ENCODE results near the gene EFHC1.

The EFHC1 gene

GRCh38 chr6:52389626-52390360, 30.3 kb upstream of the EFHC1 start:
- no peak overlapping the region for H3K4me3 ChIP-seq (replicated peaks in 1 of 2; ENCODE audit: low read depth in 2 of 2, low read length in 2 of 2)
- TF ChIP-seq CTCF (IDR thresholded peaks at IDR 0.05; ENCODE audit: low read depth, low read length): no peak
- DNase-seq (ENCODE audit: low read depth in 2 of 2): peak; percentile 31 to 42

- TF ChIP-seq CTCF (IDR thresholded peaks at IDR 0.05; ENCODE audit: low read depth, low read length): no peak
- H3K4me3 ChIP-seq (replicated peaks in 1 of 2; ENCODE audit: low read depth in 2 of 2, low read length in 2 of 2): no peak overlapping the region
- DNase-seq (ENCODE audit: low read depth in 2 of 2): peak; percentile 38 to 63
Observed at GRCh38 chr6:52390361-52390727, 29.8 kb upstream of the EFHC1 start.

- no peak for TF ChIP-seq CTCF (IDR thresholded peaks at IDR 0.05; ENCODE audit: low read depth, low read length)
- no peak overlapping the region for H3K4me3 ChIP-seq (replicated peaks in 1 of 2; ENCODE audit: low read depth in 2 of 2, low read length in 2 of 2)
- DNase-seq (ENCODE audit: low read depth in 2 of 2): no peak
Observed at GRCh38 chr6:52391599-52391998, 28.5 kb upstream of the EFHC1 start.

DNA sequence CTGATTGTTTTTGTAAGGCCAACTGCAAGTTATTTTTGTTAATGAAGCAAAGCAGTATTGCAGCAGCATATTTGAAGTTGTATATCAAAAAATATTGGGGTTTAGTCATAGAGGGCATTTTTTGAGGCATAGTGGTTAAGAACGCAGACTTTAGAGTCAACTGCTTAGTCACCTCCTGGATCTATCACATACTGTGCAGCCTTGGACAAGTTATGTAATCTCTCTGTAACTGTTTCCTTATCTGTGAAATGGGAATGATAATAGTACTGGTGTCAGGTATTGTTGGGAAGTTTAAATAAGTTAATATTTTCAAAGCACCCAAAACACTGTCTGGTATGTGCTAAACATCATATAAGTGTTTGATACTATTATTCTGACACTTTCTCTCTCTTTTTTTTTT, 27.2 kb upstream of the EFHC1 start:
- H3K4me3 ChIP-seq (replicated peaks in 1 of 2; ENCODE audit: low read depth in 2 of 2, low read length in 2 of 2): no peak overlapping the region
- DNase-seq (ENCODE audit: low read depth in 2 of 2): peak; percentile 5 to 84
- TF ChIP-seq CTCF (IDR thresholded peaks at IDR 0.05; ENCODE audit: low read depth, low read length): no peak

GRCh38 chr6:52393780-52394179, 26.4 kb upstream of the EFHC1 start:
- DNase-seq (ENCODE audit: low read depth in 2 of 2): no peak
- no peak overlapping the region for H3K4me3 ChIP-seq (replicated peaks in 1 of 2; ENCODE audit: low read depth in 2 of 2, low read length in 2 of 2)
- TF ChIP-seq CTCF (IDR thresholded peaks at IDR 0.05; ENCODE audit: low read depth, low read length): no peak

DNA sequence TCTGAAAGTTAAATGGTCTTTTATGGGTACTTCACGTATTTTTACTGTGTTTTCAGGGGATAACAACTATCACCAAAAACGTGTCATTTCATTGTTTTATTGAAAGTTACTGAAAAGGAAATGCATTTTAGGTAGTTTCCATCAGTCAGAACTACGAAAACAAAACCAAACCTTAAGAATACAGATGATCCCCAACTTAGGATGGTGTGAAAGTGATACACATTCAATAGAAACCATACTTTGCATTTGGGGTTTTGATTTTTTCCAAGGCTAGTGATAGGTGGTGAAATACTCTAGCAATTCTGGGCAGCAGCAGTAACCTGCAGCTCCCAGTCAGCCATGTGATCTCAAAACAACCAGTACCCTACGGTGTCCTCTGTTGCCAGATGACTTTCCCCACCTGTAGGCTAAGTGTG, 25.9 kb upstream of the EFHC1 start:
- TF ChIP-seq CTCF (IDR thresholded peaks at IDR 0.05; ENCODE audit: low read depth, low read length): no peak

DNA sequence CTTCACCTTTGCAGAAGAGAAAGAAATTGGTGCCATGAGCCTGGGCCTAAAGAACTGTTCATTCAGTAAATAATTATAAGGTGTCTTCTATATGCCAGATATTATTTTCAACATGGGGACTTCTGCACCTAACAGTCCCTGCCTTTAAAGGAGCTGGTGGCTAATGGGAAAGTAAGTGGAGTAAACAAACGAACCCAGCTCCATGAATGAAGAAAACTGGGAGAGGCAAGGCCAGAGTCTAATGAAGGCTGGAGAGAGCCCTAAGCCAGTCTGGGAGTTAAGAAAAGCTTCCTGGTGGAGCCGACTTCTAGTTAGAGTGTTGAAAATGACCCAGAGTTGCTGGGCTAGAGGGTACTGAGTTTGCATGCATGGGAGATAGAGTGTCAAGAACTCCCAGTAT, 24.2 kb upstream of the EFHC1 start:
- no peak overlapping the region for H3K4me3 ChIP-seq (replicated peaks in 1 of 2; ENCODE audit: low read depth in 2 of 2, low read length in 2 of 2)
- no peak for DNase-seq (ENCODE audit: low read depth in 2 of 2)
- no peak for TF ChIP-seq CTCF (IDR thresholded peaks at IDR 0.05; ENCODE audit: low read depth, low read length)

More for the DNA sequence above, 25.9 kb upstream of the EFHC1 start:
- no peak for DNase-seq (ENCODE audit: low read depth in 2 of 2)
- no peak overlapping the region for H3K4me3 ChIP-seq (replicated peaks in 1 of 2; ENCODE audit: low read depth in 2 of 2, low read length in 2 of 2)
